CD1c-positive myeloid dendritic cell (primary cell): ENCODE measurements around the gene GOLGA5.

ENCODE experiments used
- DNase-seq: peaks from one replicate; pipeline ENCODE4 v3.0.0-alpha.2; 2016; ENCODE audit errors: extremely low spot score

The GOLGA5 gene

GRCh38 chr14:92883066-92883465 lies 89.0 kb downstream of the GOLGA5 start:
- DNase-seq = no peak

- DNase-seq = no peak
These were observed 90.3 kb downstream of the GOLGA5 start for GRCh38 chr14:92884410-92884809.

GRCh38 chr14:92885279-92886061 lies 91.4 kb downstream of the GOLGA5 start:
- no peak for DNase-seq

- DNase-seq = no peak
These were observed 92.2 kb downstream of the GOLGA5 start for GRCh38 chr14:92886337-92886736.

GRCh38 chr14:92887157-92887556 lies 93.1 kb downstream of the GOLGA5 start:
- DNase-seq = no peak

- DNase-seq = peak; percentile 41
These were observed 94.8 kb downstream of the GOLGA5 start for GRCh38 chr14:92888896-92889295.
